C4-2B (cell line): ENCODE measurements around the gene BSG.

Experiments used
- CTCF ChIP-seq: fragments of 450-650 bp; conservative IDR thresholded peaks from 2 replicates; pipeline ENCODE4 v1.5.1; 2017; ENCODE audit warnings: mild to moderate bottlenecking
- ZFX ChIP-seq: fragments of 450-650 bp; IDR thresholded peaks from 2 replicates; pipeline ENCODE4 v1.6.1; 2017

GRCh38 chr19:593055-593454 is 20.7 kb downstream of the BSG start:
- TF ChIP-seq CTCF = no peak
- TF ChIP-seq ZFX = no peak
